ENCODE results near the gene SRXN1. TPM values are rescaled to one million over a fixed set of nuclear protein-coding genes. Genes with fewer than 3 reads are reported as not detected.
A peak's percentile ranks its signal among the peaks of the same experiment; 100 is the strongest.

Gene SRXN1
- total and polyA plus RNA-seq, 9 of the 15 experiments (the other 6 are each of a cell fraction or from before 2014, with no cell fraction given) = 6.8 to 36.4 (median 21.6) TPM

DNA sequence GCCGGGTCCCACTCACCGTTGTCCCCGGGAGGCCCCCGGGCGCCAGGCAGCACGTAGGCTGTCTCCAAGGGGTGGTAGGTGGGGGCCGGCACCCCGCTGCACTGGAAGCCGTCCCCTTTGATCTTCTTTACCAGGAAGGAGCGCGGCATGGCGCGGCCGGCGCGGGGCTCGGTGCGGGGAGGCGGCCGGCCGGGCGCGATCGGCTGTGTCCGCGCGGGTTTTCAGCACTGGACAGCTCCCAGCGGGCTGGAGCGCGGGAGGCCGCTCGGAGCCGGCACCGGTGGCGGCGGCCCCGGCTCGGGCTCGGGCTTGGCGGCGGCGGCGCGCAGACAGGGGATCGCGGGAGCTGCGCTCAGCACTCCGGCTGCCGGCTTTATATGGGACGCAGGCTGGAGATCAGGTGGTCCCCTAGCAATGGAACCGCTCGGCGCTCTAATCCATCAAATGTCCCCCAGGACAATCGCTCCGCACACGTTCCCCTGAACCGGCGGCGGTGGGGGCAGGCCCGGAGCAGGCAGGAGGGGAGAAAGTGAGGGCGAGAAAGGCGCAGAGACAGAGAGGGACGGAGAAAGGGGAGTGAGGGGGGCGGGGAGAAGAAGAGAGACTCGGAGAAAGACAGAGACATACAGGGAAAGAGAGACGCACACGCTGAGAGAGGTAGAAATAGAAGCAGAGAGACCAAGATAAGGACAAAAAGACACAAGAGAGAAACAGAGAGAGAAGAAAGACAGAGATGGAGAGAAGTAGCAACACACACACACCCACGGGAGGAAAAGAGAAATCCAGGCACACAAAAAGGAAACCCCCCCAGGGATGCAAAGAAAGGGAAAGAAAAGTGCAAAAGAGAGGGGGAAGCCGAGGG, 22.7 kb upstream of the SRXN1 start, which contains the start of gene SCRT2 (continued):
- TF ChIP-seq ZNF436 (CRISPR knock-in tag; IDR thresholded peaks at IDR 0.05) (no peak), ZNF124 (CRISPR knock-in tag; IDR thresholded peaks at IDR 0.05) (no peak), ZC3H4 (CRISPR knock-in tag; IDR thresholded peaks at IDR 0.05; ENCODE audit: borderline replicate concordance) (no peak), SMAD4 (CRISPR knock-in tag; conservative IDR thresholded peaks at IDR 0.05) (peak; percentile 76), ELF4 (CRISPR knock-in tag; IDR thresholded peaks at IDR 0.05) (0 out of 2 replicates have a peak, but pooled peaks have one; percentile 13), SNIP1 (IDR thresholded peaks at IDR 0.05; ENCODE audit: low read depth) (no peak), BRCA1 (IDR thresholded peaks at IDR 0.05) (no peak), BRCA1 (CRISPR knock-in tag; IDR thresholded peaks at IDR 0.05) (peak; percentile 56; the same call in 1 of the 2 replicates), ARID2 (IDR thresholded peaks at IDR 0.05) (no peak), SRF (CRISPR knock-in tag; IDR thresholded peaks at IDR 0.05) (no peak), ADNP (tag; IDR thresholded peaks at IDR 0.05) (no peak), MBD2 (IDR thresholded peaks at IDR 0.05; ENCODE audit: borderline replicate concordance, low read depth) (no peak), ZBTB7A (IDR thresholded peaks at IDR 0.05; ENCODE audit: borderline replicate concordance, control insufficient read depth, low read depth, low read length) (no peak), RFX1 (IDR thresholded peaks at IDR 0.05) (no peak), TEAD2 (tag; IDR thresholded peaks at IDR 0.05) (no peak), PRPF4 (IDR thresholded peaks at IDR 0.05; ENCODE audit: insufficient read depth, low read depth, low read length, poor library complexity, severe bottlenecking) (no peak), ZNF77 (CRISPR knock-in tag; IDR thresholded peaks at IDR 0.05) (no peak), SMARCC2 (IDR thresholded peaks at IDR 0.05; ENCODE audit: low read depth) (peak; percentile 45; the same call in 1 of the 2 replicates), ZNF695 (CRISPR knock-in tag; IDR thresholded peaks at IDR 0.05) (no peak), ZNF766 (CRISPR knock-in tag; conservative IDR thresholded peaks at IDR 0.05) (peak; percentile 65; the same call in 1 of the 2 replicates), EGR1 (conservative IDR thresholded peaks at IDR 0.05) (0 out of 2 replicates have a peak, but pooled peaks have one; percentile 30), ZNF507 (tag; conservative IDR thresholded peaks at IDR 0.05) (no peak), ARID4B (CRISPR knock-in tag; IDR thresholded peaks at IDR 0.05) (peak; percentile 96; the same call in 1 of the 2 replicates), ZFP1 (CRISPR knock-in tag; IDR thresholded peaks at IDR 0.05) (no peak)
- TF ChIP-seq, protein P1, sequence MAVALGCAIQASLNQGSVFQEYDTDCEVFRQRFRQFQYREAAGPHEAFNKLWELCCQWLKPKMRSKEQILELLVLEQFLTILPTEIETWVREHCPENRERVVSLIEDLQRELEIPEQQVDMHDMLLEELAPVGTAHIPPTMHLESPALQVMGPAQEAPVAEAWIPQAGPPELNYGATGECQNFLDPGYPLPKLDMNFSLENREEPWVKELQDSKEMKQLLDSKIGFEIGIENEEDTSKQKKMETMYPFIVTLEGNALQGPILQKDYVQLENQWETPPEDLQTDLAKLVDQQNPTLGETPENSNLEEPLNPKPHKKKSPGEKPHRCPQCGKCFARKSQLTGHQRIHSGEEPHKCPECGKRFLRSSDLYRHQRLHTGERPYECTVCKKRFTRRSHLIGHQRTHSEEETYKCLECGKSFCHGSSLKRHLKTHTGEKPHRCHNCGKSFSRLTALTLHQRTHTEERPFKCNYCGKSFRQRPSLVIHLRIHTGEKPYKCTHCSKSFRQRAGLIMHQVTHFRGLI (CRISPR knock-in tag; IDR thresholded peaks at IDR 0.05) = no peak

Measured in K562 (cell line).